Ishikawa (cell line): ENCODE data around the gene ANKRD6.
A peak's percentile ranks its signal among the peaks of the same experiment; 100 is the strongest.

Experiments
- CEBPB ChIP-seq: IDR thresholded peaks from 2 replicates; pipeline ENCODE4 v1.6.1; 2012
- CREB1 ChIP-seq: IDR thresholded peaks from 2 replicates; pipeline ENCODE4 v1.6.1; 2012; ENCODE audit warnings: low read depth
- EGR1 ChIP-seq: IDR thresholded peaks from 2 replicates; pipeline ENCODE4 v1.6.1; 2012
- EP300 ChIP-seq: IDR thresholded peaks from 2 replicates; pipeline ENCODE4 v1.6.1; 2012; ENCODE audit warnings: borderline replicate concordance
- FOXM1 ChIP-seq: IDR thresholded peaks from 2 replicates; pipeline ENCODE4 v1.6.1; 2012; ENCODE audit warnings: low read depth, borderline replicate concordance
- MAX ChIP-seq: IDR thresholded peaks from 2 replicates; pipeline ENCODE4 v1.6.1; 2012
- NFIC ChIP-seq: IDR thresholded peaks from 2 replicates; pipeline ENCODE4 v1.6.1; 2012
- RAD21 ChIP-seq: IDR thresholded peaks from 2 replicates; pipeline ENCODE4 v1.6.1; 2012; ENCODE audit warnings: low read depth
- TAF1 ChIP-seq: IDR thresholded peaks from 2 replicates; pipeline ENCODE4 v1.6.1; 2012; ENCODE audit warnings: low read depth, mild to moderate bottlenecking
- TCF12 ChIP-seq: IDR thresholded peaks from 2 replicates; pipeline ENCODE4 v1.6.1; 2012; ENCODE audit warnings: low read depth
- TEAD4 ChIP-seq: IDR thresholded peaks from 2 replicates; pipeline ENCODE4 v1.6.1; 2012
- YY1 ChIP-seq: IDR thresholded peaks from 2 replicates; pipeline ENCODE4 v1.6.1; 2012; ENCODE audit warnings: low read depth
- ZBTB7A ChIP-seq: IDR thresholded peaks from 2 replicates; pipeline ENCODE4 v1.6.1; 2012; ENCODE audit warnings: low read depth
- TF ChIP-seq, protein P1 (sequence below): IDR thresholded peaks from 2 replicates; pipeline ENCODE4 v1.6.1; 2012; ENCODE audit warnings: low read depth, mild to moderate bottlenecking
- TF ChIP-seq, protein P2 (sequence below): IDR thresholded peaks from 2 replicates; pipeline ENCODE4 v1.6.1; 2012

ANKRD6 gene

GRCh38 chr6:89414215-89414614, 18.7 kb upstream of the ANKRD6 start:
- TF ChIP-seq EP300 (no peak), CEBPB (no peak), CREB1 (no peak), NFIC (no peak), FOXM1 (no peak), RAD21 (no peak), EGR1 (no peak), MAX (no peak), YY1 (no peak)
- TF ChIP-seq, protein P1, sequence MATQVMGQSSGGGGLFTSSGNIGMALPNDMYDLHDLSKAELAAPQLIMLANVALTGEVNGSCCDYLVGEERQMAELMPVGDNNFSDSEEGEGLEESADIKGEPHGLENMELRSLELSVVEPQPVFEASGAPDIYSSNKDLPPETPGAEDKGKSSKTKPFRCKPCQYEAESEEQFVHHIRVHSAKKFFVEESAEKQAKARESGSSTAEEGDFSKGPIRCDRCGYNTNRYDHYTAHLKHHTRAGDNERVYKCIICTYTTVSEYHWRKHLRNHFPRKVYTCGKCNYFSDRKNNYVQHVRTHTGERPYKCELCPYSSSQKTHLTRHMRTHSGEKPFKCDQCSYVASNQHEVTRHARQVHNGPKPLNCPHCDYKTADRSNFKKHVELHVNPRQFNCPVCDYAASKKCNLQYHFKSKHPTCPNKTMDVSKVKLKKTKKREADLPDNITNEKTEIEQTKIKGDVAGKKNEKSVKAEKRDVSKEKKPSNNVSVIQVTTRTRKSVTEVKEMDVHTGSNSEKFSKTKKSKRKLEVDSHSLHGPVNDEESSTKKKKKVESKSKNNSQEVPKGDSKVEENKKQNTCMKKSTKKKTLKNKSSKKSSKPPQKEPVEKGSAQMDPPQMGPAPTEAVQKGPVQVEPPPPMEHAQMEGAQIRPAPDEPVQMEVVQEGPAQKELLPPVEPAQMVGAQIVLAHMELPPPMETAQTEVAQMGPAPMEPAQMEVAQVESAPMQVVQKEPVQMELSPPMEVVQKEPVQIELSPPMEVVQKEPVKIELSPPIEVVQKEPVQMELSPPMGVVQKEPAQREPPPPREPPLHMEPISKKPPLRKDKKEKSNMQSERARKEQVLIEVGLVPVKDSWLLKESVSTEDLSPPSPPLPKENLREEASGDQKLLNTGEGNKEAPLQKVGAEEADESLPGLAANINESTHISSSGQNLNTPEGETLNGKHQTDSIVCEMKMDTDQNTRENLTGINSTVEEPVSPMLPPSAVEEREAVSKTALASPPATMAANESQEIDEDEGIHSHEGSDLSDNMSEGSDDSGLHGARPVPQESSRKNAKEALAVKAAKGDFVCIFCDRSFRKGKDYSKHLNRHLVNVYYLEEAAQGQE = no peak

DNA sequence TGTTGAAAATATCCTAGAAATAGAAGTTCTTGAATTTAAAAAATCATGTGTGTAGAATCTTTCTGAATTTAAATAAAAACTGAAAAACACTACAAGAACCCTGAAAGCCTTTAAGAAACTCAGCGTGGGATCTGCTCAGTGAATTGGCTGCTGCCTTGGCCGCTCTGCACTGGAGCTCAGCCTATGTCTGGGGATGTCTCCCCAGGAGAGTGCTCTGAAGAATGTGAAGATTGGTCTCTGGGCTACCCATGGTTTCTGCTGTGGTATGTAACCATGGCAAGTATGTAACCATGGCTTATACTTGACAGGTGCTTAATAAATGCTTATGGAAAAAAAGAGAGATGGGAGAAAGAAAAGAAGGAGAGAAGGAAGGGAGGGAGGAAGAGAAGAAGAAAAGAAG, 17.8 kb upstream of the ANKRD6 start:
- no peak for TF ChIP-seq EP300
- TF ChIP-seq RAD21 = no peak
- no peak for TF ChIP-seq MAX
- TF ChIP-seq TAF1 = no peak
- no peak for TF ChIP-seq CREB1
- TF ChIP-seq YY1 = no peak
- TF ChIP-seq FOXM1 = no peak

GRCh38 chr6:89416796-89417195, 16.2 kb upstream of the ANKRD6 start:
- TF ChIP-seq RAD21 (no peak), TEAD4 (no peak), CEBPB (no peak), EP300 (no peak), TCF12 (no peak), ZBTB7A (no peak), EGR1 (no peak), CREB1 (no peak), TAF1 (no peak), YY1 (no peak), FOXM1 (no peak), NFIC (no peak), MAX (no peak)
- TF ChIP-seq, protein P1 = no peak
- TF ChIP-seq, protein P2, sequence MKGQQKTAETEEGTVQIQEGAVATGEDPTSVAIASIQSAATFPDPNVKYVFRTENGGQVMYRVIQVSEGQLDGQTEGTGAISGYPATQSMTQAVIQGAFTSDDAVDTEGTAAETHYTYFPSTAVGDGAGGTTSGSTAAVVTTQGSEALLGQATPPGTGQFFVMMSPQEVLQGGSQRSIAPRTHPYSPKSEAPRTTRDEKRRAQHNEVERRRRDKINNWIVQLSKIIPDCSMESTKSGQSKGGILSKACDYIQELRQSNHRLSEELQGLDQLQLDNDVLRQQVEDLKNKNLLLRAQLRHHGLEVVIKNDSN = no peak

GRCh38 chr6:89430201-89430962, 2.6 kb upstream of the ANKRD6 start:
- no peak for TF ChIP-seq CEBPB
- TF ChIP-seq EP300 = peak; percentile 29; the same call in 1 of the 2 replicates
- peak; percentile 62; the same call in 1 of the 2 replicates for TF ChIP-seq MAX
- peak; percentile 87 for TF ChIP-seq NFIC
- TF ChIP-seq EGR1 = no peak
- TF ChIP-seq FOXM1 = no peak
- peak; percentile 23; the same call in 1 of the 2 replicates for TF ChIP-seq RAD21
- TF ChIP-seq ZBTB7A = no peak

GRCh38 chr6:89433252-89434149, 549 bp downstream of the ANKRD6 start:
- TF ChIP-seq EP300 (no peak), MAX (peak; percentile 72), TAF1 (peak; percentile 10; the same call in 1 of the 2 replicates), TCF12 (no peak), NFIC (no peak), TEAD4 (no peak), ZBTB7A (peak; percentile 94)
- TF ChIP-seq, protein P2 = peak; percentile 87
